IMR-90 (cell line): Measurements from ENCODE around the gene MYADML2. TPM values are rescaled to one million over a fixed set of nuclear protein-coding genes. Genes with fewer than 3 reads are reported as not detected.

Experiments
- ATAC-seq: fragments of 200-7000 bp; cut with Tn5 transposase; 2 replicates; pipeline ENCODE4 v1.9.1; 2020; ENCODE audit warnings: low read depth, mild to moderate bottlenecking, moderate library complexity
- BruUV-seq: library from RNA; stranded (reverse); fragments of 400-500 nt; replicated peaks from 2 replicates; lab custom pipeline; 2021; lab: Mats Ljungman, UMichigan
- CTCF ChIA-PET: fragments of 300-600 bp; formaldehyde crosslinking; extraction: SDS; loops from one replicate; lab custom pipeline; 2021; ENCODE audit warnings: antibody characterized with exemption; lab: Yijun Ruan, JAX
- POLR2A ChIA-PET: fragments of 300-600 bp; sonication (Branson Sonifier 250); formaldehyde crosslinking; loops from one replicate; lab custom pipeline; 2022; ENCODE audit warnings: antibody characterized with exemption; ENCODE audit not compliant: unreplicated experiment; lab: Charles Lee
- DNase-seq: peaks from one replicate; pipeline ENCODE4 v3.0.0; 2013
- H2AFZ ChIP-seq: replicated peaks from 2 replicates; pipeline ENCODE3; 2013; ENCODE audit warnings: low read length, mild to moderate bottlenecking; ENCODE audit not compliant: poor library complexity
- H2AK5ac ChIP-seq: 2 replicates; pipeline ENCODE4 v1.6.1; 2013; ENCODE audit warnings: low read depth, low read length, inconsistent platforms
- H2AK9ac ChIP-seq: replicated peaks from 2 replicates; pipeline ENCODE3; 2013; ENCODE audit warnings: mild to moderate bottlenecking, low read depth, low read length, moderate library complexity; ENCODE audit not compliant: poor library complexity
- H2BK120ac ChIP-seq: 2 replicates; pipeline ENCODE4 v1.6.1; 2013; ENCODE audit warnings: low read depth, low read length, inconsistent platforms
- H2BK15ac ChIP-seq: 3 replicates; pipeline ENCODE4 v1.6.1; 2013; ENCODE audit warnings: low read depth, low read length, inconsistent platforms
- H2BK20ac ChIP-seq: 2 replicates; pipeline ENCODE4 v1.6.1; 2013; ENCODE audit warnings: low read depth, mild to moderate bottlenecking, inconsistent platforms, low read length, moderate library complexity
- H2BK5ac ChIP-seq: 2 replicates; pipeline ENCODE4 v1.6.1; 2013; ENCODE audit warnings: mild to moderate bottlenecking, low read depth, low read length, inconsistent platforms; ENCODE audit not compliant: poor library complexity, severe bottlenecking
- H3K14ac ChIP-seq: replicated peaks from 2 replicates; pipeline ENCODE4 v1.6.1; 2013; ENCODE audit warnings: low read depth, low read length, inconsistent platforms
- H3K18ac ChIP-seq: 2 replicates; pipeline ENCODE4 v1.6.1; 2013; ENCODE audit warnings: low read depth, low read length, control low read depth
- H3K23ac ChIP-seq: 2 replicates; pipeline ENCODE4 v1.6.1; 2013; ENCODE audit warnings: low read depth, low read length, inconsistent platforms
- H3K27ac ChIP-seq: 2 replicates; pipeline ENCODE4 v1.5.1; 2013; ENCODE audit warnings: mild to moderate bottlenecking, control low read depth, low read length; ENCODE audit not compliant: insufficient read depth
- H3K27me3 ChIP-seq: 2 replicates; pipeline ENCODE4 v1.6.1; 2013; ENCODE audit warnings: low read length; ENCODE audit not compliant: control insufficient read depth, insufficient read depth
- H3K36me3 ChIP-seq: 2 replicates; pipeline ENCODE4 v1.6.1; 2013; ENCODE audit warnings: low read length, mixed read lengths; ENCODE audit not compliant: control insufficient read depth, insufficient read depth
- H3K4ac ChIP-seq: 2 replicates; pipeline ENCODE4 v1.6.1; 2013; ENCODE audit warnings: low read depth, low read length, inconsistent platforms
- H3K4me1 ChIP-seq: 2 replicates; pipeline ENCODE4 v1.6.1; 2013; ENCODE audit warnings: low read length, mixed read lengths; ENCODE audit not compliant: control insufficient read depth, insufficient read depth
- H3K4me2 ChIP-seq: 2 replicates; pipeline ENCODE4 v1.6.1; 2013; ENCODE audit warnings: low read depth, mild to moderate bottlenecking, control low read depth, low read length, moderate library complexity
- H3K4me3 ChIP-seq: 2 replicates; pipeline ENCODE4 v1.5.1; 2013; ENCODE audit warnings: low read depth, mild to moderate bottlenecking, control low read depth, low read length, moderate library complexity; ENCODE audit not compliant: insufficient read depth
- H3K56ac ChIP-seq: 2 replicates; pipeline ENCODE4 v1.6.1; 2013; ENCODE audit warnings: low read length, inconsistent platforms; ENCODE audit not compliant: insufficient read depth; ENCODE audit errors: extremely low read depth
- H3K79me1 ChIP-seq, 2 experiments: 2 replicates each; pipeline ENCODE4 v1.6.1; 2013; ENCODE audit warnings: low read length in 2 of 2, inconsistent platforms in 1 of 2, low read depth in 1 of 2
- H3K9ac ChIP-seq: 2 replicates; pipeline ENCODE4 v1.6.1; 2013; ENCODE audit warnings: low read depth, low read length, control low read depth
- H3K9me1 ChIP-seq: 2 replicates; pipeline ENCODE4 v1.6.1; 2013; ENCODE audit warnings: low read length, inconsistent platforms; ENCODE audit not compliant: insufficient read depth
- H3K9me3 ChIP-seq: 2 replicates; pipeline ENCODE4 v1.6.1; 2013; ENCODE audit warnings: low read length; ENCODE audit not compliant: control insufficient read depth, insufficient read depth
- H4K20me1 ChIP-seq: 2 replicates; pipeline ENCODE4 v1.6.1; 2013; ENCODE audit warnings: low read length, inconsistent platforms; ENCODE audit not compliant: insufficient read depth
- H4K5ac ChIP-seq: 2 replicates; pipeline ENCODE4 v1.6.1; 2013; ENCODE audit warnings: mild to moderate bottlenecking, low read depth, low read length, control low read depth
- H4K8ac ChIP-seq, 2 experiments: 2 replicates each; pipeline ENCODE4 v1.6.1; 2013; ENCODE audit warnings: low read depth in 2 of 2, low read length in 2 of 2, control low read depth in 1 of 2, inconsistent platforms in 1 of 2
- H4K91ac ChIP-seq: 2 replicates; pipeline ENCODE4 v1.6.1; 2013; ENCODE audit warnings: low read depth, low read length, inconsistent platforms; ENCODE audit not compliant: insufficient read depth
- BHLHE40 ChIP-seq: fragments of 150-350 bp; IDR thresholded peaks from 2 replicates; pipeline ENCODE4 v1.6.1; 2016; ENCODE audit warnings: mild to moderate bottlenecking, low read depth, low read length
- CEBPB ChIP-seq: IDR thresholded peaks from 2 replicates; pipeline ENCODE4 v1.6.1; 2012; ENCODE audit warnings: low read depth, low read length, improper control_type of control experiment
- CHD1 ChIP-seq: IDR thresholded peaks from 2 replicates; pipeline ENCODE4 v1.6.1; 2012; ENCODE audit warnings: low read depth, low read length, improper control_type of control experiment
- CTCF ChIP-seq: conservative IDR thresholded peaks from 2 replicates; pipeline ENCODE4 v1.5.1; 2012; ENCODE audit warnings: mild to moderate bottlenecking, low read depth, low read length, improper control_type of control experiment
- ELK1 ChIP-seq: fragments of 150-350 bp; IDR thresholded peaks from 2 replicates; pipeline ENCODE4 v1.6.1; 2016; ENCODE audit warnings: low read depth, mild to moderate bottlenecking, low read length, moderate library complexity, borderline replicate concordance
- FOS ChIP-seq: fragments of 150-350 bp; IDR thresholded peaks from 2 replicates; pipeline ENCODE4 v1.6.1; 2016; ENCODE audit warnings: low read depth, low read length
- MAFK ChIP-seq: IDR thresholded peaks from 2 replicates; pipeline ENCODE4 v1.6.1; 2012; ENCODE audit warnings: low read depth, low read length, improper control_type of control experiment
- MAZ ChIP-seq: IDR thresholded peaks from 2 replicates; pipeline ENCODE4 v1.6.1; 2012; ENCODE audit warnings: low read depth, mild to moderate bottlenecking, low read length, improper control_type of control experiment, moderate library complexity, borderline replicate concordance
- MXI1 ChIP-seq: IDR thresholded peaks from 2 replicates; pipeline ENCODE4 v1.6.1; 2012; ENCODE audit warnings: low read depth, mild to moderate bottlenecking, low read length, moderate library complexity, borderline replicate concordance
- NFE2L2 ChIP-seq: fragments of 150-350 bp; IDR thresholded peaks from 2 replicates; pipeline ENCODE4 v1.6.1; 2016; ENCODE audit warnings: low read depth, mild to moderate bottlenecking, low read length
- POLR2A ChIP-seq: IDR thresholded peaks from 2 replicates; pipeline ENCODE4 v1.6.1; 2012; ENCODE audit warnings: mild to moderate bottlenecking, low read depth, low read length
- RAD21 ChIP-seq: IDR thresholded peaks from 2 replicates; pipeline ENCODE4 v1.6.1; 2012; ENCODE audit warnings: low read length, improper control_type of control experiment
- RCOR1 ChIP-seq: IDR thresholded peaks from 2 replicates; pipeline ENCODE4 v1.6.1; 2012; ENCODE audit warnings: mild to moderate bottlenecking, low read length, improper control_type of control experiment; ENCODE audit not compliant: insufficient replicate concordance
- SMC3 ChIP-seq: fragments of 150-350 bp; IDR thresholded peaks from 2 replicates; pipeline ENCODE4 v1.6.1; 2016; ENCODE audit warnings: low read depth, mild to moderate bottlenecking, antibody characterized with exemption, low read length, moderate library complexity
- USF2 ChIP-seq: fragments of 150-350 bp; IDR thresholded peaks from 2 replicates; pipeline ENCODE4 v1.6.1; 2017; ENCODE audit warnings: mild to moderate bottlenecking, antibody characterized with exemption, low read length, low read depth
- WGBS, 2 experiments: methylation state at CpG; one replicate each; pipeline versions ENCODE4 v1.1.5 to v1.1.7; 2013; ENCODE audit warnings: missing lambda C conversion rate in 2 of 2; ENCODE audit not compliant: insufficient read length in 1 of 2; ENCODE audit errors: extremely low coverage in 2 of 2; 5-methylcytosine and 5-hydroxymethylcytosine counted together
- dilution Hi-C: fragments of 300-500 bp; cut with HindIII; formaldehyde crosslinking; loops from one replicate; pipeline ENCODE4 v1.14.3; 2018; ENCODE audit warnings: low sequenced_read_pairs; ENCODE audit not compliant: unreplicated experiment
- in situ Hi-C: fragments of 300-500 bp; cut with MboI; formaldehyde crosslinking; loops from 3 replicates; pipeline ENCODE4 v1.14.3; 2019; ENCODE audit warnings: low sequenced_read_pairs, inconsistent platforms, mixed read lengths
- intact Hi-C: fragments of 100-400 bp; cut with micrococcal nuclease; formaldehyde crosslinking; loops from 2 replicates; pipeline ENCODE4 v1.10.0; 2022
- polyA plus RNA-seq, 3 experiments: library from polyadenylated mRNA; depleted of rRNA; stranded (reverse); fragments of >200 nt; gene quantifications; 2 replicates each; pipeline ENCODE4 v1.2.3, GENCODE V29; 2012; ENCODE audit warnings: low replicate concordance in 1 of 3
- total RNA-seq: library from RNA; depleted of rRNA; stranded (reverse); fragments of >200 nt; gene quantifications from 2 replicates; pipeline ENCODE4 v1.2.3, GENCODE V29; 2012

Gene MYADML2
- total and polyA plus RNA-seq, 2 of the 4 experiments (the other 2 are of a cell fraction) = not detected

- Histone ChIP-seq H2BK20ac (no peak within 1 kb of the TSS), H2BK5ac (no peak within 1 kb of the TSS), H3K4me3 (peak within 1 kb of the TSS; percentile 51), H3K79me1 (peaks cover 0 to 31% of the 10 kb centered on the region in 2 experiments; a peak in 3 of 4 replicates), H4K20me1 (peaks cover 26% of the 10 kb centered on the region), H3K56ac (no peak within 1 kb of the TSS), H3K27me3 (no peaks in the 10 kb centered on the region), H4K5ac (no peak within 1 kb of the TSS), H2BK120ac (no peak within 1 kb of the TSS), H2AK5ac (peak within 1 kb of the TSS; percentile 5; the same call in 1 of the 2 replicates), H2BK15ac (no peak within 1 kb of the TSS), H3K4ac (peak within 1 kb of the TSS; percentile 24; the same call in 1 of the 2 replicates), H2AK9ac (peak within 1 kb of the TSS; percentile 86), H3K9ac (no peak within 1 kb of the TSS), H3K36me3 (peaks cover 27% of the 10 kb centered on the region), H3K4me1 (peaks cover 14% of the 10 kb centered on the region), H3K9me1 (peaks cover 13% of the 10 kb centered on the region; the same call in 1 of the 2 replicates), H2AFZ (peak within 1 kb of the TSS; percentile 84), H4K8ac (no peak within 1 kb of the TSS), H3K9me3 (no peaks in the 10 kb centered on the region), H3K18ac (no peak within 1 kb of the TSS), H4K91ac (no peak within 1 kb of the TSS), H3K27ac (no peak within 1 kb of the TSS), H3K4me2 (peak within 1 kb of the TSS; percentile 69), H3K23ac (peak within 1 kb of the TSS; percentile 42; the same call in 1 of the 2 replicates), H3K14ac (no peak within 1 kb of the TSS)
- TF ChIP-seq CEBPB (no peak), USF2 (no peak), NFE2L2 (no peak), MAZ (no peak), MAFK (no peak), ELK1 (no peak), CHD1 (no peak), FOS (no peak), RCOR1 (no peak), BHLHE40 (no peak), RAD21 (no peak), POLR2A (no peak), SMC3 (no peak), CTCF (no peak), MXI1 (no peak)
- ChIA-PET CTCF (no interaction called here), POLR2A (interaction anchor here (0.9 kb wide), 1 partner anchor 13 kb away, joined by 3 read pairs; no protein-coding TSS in a partner anchor)
- WGBS, 2 experiments = 1% methylated on average over 25 of the region's 79 CpGs; no CpG with 5 or more reads in 1 of the 2 experiments
- intact Hi-C loops = no loop called here
- dilution Hi-C loops = no loop called here
- ATAC-seq (peak; percentile 67), DNase-seq (no peak)
- BruUV-seq = no TSS peak
- in situ Hi-C loops = no loop called here
Measured at GRCh38 chr17:81902023-81902652, 44.9 kb downstream of the MYADML2 start, which contains the start of gene NPB. Gene NPB (plus strand): TSS chr17:81902238. CDS start chr17:81902278, 40 bp downstream.
